Ectodermal cell (in vitro differentiated cells): ENCODE results near the gene ABCB6.

Experiments
- H3K27ac ChIP-seq: 2 replicates; pipeline ENCODE4 v1.7.0; 2013; ENCODE audit warnings: mild to moderate bottlenecking, low read depth, low read length; ENCODE audit not compliant: insufficient read depth, poor library complexity, severe bottlenecking
- H3K27me3 ChIP-seq: 2 replicates; pipeline ENCODE4 v1.7.0; 2013; ENCODE audit warnings: mild to moderate bottlenecking, low read length; ENCODE audit not compliant: insufficient read depth, control insufficient read depth, poor library complexity, severe bottlenecking
- H3K36me3 ChIP-seq: one replicate; pipeline ENCODE4 v1.7.0; 2013; ENCODE audit warnings: low read length; ENCODE audit not compliant: control insufficient read depth, insufficient read depth
- H3K4me1 ChIP-seq: one replicate; pipeline ENCODE4 v1.7.0; 2013; ENCODE audit warnings: low read length; ENCODE audit not compliant: control insufficient read depth, insufficient read depth
- H3K4me3 ChIP-seq: 2 replicates; pipeline ENCODE4 v1.7.0; 2013; ENCODE audit warnings: low read depth, low read length, control low read depth; ENCODE audit not compliant: insufficient read depth
- H3K9me3 ChIP-seq: 2 replicates; pipeline ENCODE4 v1.7.0; 2013; ENCODE audit warnings: mild to moderate bottlenecking, low read length, moderate library complexity; ENCODE audit not compliant: control insufficient read depth
- WGBS, 2 experiments: methylation state at CpG; one replicate each; pipeline ENCODE4 v1.1.7; 2013; ENCODE audit warnings: missing lambda C conversion rate in 2 of 2; 5-methylcytosine and 5-hydroxymethylcytosine counted together

Gene ABCB6

DNA sequence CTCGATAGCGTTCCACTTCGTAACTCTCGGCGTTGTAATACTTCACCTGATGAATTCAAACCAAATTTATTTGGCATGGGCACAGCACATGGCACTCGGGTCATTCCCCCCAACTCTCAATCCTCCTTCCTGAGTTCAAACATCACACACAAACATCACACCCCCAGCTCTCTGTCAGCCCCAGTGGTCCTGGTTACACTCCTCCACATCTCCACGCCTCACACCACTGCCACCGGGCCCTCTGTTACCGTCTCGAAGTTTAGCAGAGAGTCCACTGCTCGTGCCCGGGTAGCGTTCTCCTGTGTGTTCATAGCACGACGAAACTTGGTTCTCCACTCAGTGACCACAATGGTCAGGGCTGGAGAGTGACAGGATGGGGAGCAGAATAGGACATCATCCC lies 4.6 kb downstream of the ABCB6 start:
- Histone ChIP-seq H3K4me3 (no peak overlapping the region), H3K9me3 (no peaks in the 10 kb centered on the region), H3K36me3 (no peaks in the 10 kb centered on the region), H3K27me3 (no peaks in the 10 kb centered on the region), H3K27ac (no peak overlapping the region), H3K4me1 (no peaks in the 10 kb centered on the region)
- WGBS, 2 experiments, result 96 to 97% methylated on average over 15 of the region's 15 CpGs

DNA sequence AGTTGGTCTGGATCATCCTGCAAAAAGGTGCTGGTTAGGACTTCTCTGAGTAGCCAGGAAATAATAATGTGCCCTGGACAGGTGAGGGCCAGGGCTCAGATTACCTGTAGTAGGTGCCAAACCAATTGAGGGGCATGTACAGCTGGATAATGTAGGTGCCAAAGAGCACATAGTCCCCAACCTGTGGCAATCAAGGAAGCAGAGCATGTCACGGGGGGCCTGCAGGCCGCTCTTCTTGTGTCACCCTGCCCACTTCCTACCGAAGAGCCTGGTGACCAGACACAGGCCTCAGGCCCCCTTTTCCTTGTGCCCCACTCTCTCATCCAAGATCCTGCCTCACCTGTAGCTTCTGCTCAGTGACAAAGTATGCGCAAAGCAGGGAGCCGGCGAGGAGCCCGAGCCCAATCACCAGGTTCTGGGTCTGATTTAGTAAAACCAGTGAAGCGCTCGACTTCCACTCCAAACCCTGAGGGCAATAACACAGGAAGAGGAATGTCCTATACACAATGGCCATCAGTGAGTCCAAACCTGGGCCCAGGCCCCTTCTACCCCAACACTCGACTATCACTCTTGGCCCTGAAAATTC lies 5.2 kb downstream of the ABCB6 start:
- 94 to 96% methylated on average over 10 of the region's 10 CpGs for WGBS, 2 experiments
- Histone ChIP-seq H3K4me3 (no peak overlapping the region), H3K27me3 (no peaks in the 10 kb centered on the region), H3K9me3 (no peaks in the 10 kb centered on the region), H3K27ac (no peak overlapping the region), H3K36me3 (peaks cover 1% of the 10 kb centered on the region), H3K4me1 (no peaks in the 10 kb centered on the region)

DNA sequence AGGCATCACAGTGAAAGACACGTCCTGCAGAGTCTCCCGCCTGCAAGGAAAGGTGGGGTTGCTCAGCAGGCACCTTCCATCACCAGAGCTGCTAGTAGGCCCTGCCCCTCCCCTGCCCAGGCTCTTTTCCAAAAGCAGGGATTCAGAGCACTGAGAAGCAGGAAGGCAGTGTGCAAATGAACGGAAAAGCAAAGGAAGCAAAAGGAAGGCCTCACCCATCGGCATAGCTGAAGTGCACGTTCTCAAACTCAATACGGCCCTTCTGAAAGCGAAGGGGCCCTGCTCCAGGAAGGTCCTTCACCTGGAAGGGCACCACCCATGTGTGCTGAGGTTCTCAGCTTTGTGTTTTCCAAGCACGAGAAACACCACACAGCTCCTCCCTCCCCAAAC lies 5.7 kb downstream of the ABCB6 start:
- Histone ChIP-seq H3K9me3 (no peaks in the 10 kb centered on the region), H3K27me3 (no peaks in the 10 kb centered on the region), H3K4me1 (no peaks in the 10 kb centered on the region), H3K27ac (no peak overlapping the region), H3K4me3 (no peak overlapping the region), H3K36me3 (peaks cover 4% of the 10 kb centered on the region)
- 92 to 97% methylated on average over 8 of the region's 8 CpGs for WGBS, 2 experiments

DNA sequence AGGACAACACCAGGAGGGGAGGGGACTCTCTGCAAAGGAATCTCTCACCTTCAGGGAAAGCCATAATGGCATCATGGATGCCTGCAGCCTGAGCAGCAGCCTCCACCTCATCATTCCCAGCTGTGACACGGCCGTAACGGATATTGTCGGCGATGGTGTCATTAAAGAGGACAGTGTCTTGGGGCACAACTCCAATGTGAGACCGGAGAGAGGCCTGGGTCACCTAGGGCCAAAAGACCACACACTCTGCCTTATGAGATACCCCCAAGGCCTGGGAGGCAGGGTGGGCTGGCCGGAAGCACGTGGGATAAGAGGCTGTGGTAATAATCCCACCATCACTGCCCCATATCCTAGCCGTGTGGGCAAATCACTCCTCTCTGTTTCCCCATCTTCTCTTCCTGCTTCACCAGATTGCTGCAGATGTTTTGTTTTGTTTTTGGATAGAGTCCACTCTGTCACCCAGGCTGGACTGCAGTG lies 7.8 kb downstream of the ABCB6 start:
- Histone ChIP-seq H3K27me3 (no peaks in the 10 kb centered on the region), H3K9me3 (no peaks in the 10 kb centered on the region), H3K27ac (no peak overlapping the region), H3K4me1 (no peaks in the 10 kb centered on the region), H3K36me3 (peaks cover 4% of the 10 kb centered on the region), H3K4me3 (no peak overlapping the region)
- 95 to 96% methylated on average over 9 of the region's 9 CpGs for WGBS, 2 experiments

DNA sequence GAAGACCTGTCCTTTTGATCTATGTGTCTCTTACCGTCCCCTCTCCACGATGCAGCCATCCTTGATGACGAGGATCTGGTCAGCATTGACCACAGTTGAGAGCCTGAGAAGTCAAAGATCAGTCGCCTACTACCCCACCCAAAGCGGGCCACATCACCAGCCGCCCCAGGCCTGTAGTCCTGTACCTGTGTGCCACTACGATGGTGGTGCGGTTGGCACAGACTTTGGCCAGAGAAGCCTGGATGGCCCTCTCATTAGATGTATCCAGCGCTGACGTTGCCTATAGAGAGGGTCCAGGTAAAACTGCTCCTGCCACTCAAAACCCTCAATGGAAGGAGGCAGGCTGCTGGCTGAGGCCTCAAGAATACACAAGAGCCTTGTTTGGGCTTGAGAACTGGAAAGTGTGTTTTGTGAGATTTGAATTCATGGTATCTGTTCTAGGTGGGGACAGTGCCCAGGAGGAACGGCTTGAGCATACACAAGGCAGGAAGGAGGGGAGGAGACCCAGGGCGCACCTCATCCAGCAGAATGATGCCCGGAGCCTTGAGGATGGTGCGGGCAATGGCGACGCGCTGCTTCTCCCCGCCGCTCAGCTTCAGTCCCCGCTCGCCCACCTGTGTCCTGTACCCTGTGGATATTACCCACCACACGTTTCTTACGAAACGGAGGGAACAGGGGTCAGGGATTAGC lies 8.4 kb downstream of the ABCB6 start:
- peaks cover 4% of the 10 kb centered on the region for H3K36me3 ChIP-seq
- 94 to 95% methylated on average over 24 of the region's 24 CpGs for WGBS, 2 experiments
- H3K9me3 ChIP-seq, result no peaks in the 10 kb centered on the region
- no peaks in the 10 kb centered on the region for H3K27me3 ChIP-seq
- no peaks in the 10 kb centered on the region for H3K4me1 ChIP-seq
- H3K4me3 ChIP-seq, result no peak overlapping the region
- H3K27ac ChIP-seq, result no peak overlapping the region

DNA sequence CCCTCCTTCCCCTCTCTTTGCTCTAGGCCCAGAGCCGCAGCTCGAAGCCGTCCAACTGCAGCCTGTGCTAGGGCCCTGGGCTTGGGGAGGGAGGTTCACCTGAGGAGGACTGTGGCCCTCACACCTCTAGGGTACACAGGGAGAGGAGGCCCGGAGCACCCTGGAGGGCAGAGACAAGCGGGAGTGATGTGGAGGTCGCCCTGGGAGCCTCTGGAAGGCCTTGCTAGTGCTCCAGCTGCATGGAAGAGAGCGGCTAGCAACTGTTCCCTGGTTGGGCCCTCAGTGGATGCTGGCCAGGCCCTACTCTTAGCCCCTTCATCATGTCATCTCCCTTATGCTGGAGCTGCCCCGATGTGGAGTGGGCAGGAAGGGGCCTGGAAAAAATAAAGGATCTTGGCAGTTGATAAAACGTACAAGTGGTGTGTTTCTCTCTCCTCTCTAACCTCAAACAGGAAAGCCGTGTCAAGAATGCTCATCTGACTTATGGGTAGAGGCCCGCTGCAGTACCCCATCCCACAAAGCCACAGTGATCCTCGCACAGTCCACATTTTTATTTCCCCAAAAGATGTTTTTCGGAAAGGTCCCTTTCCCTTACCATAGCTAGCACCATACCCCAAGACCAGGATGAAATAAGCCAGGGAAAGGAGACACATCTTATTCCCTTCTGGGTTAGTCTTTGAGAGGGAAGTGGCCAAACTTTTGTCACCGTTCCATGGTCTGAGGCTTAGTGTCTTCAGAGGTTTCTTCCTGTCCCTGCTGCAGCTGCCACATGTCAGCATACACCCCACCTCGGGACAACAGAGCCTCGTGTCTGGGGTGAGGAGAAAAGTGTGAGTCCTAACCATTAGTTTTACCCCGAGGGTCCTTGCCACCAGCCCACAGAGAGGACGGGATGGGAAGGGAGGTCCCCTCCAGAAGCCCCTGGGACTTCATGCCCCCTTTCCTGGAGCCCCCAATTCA lies 9.2 kb downstream of the ABCB6 start:
- Histone ChIP-seq H3K9me3 (no peaks in the 10 kb centered on the region), H3K27me3 (no peaks in the 10 kb centered on the region), H3K4me3 (no peak overlapping the region), H3K27ac (no peak overlapping the region), H3K4me1 (no peaks in the 10 kb centered on the region), H3K36me3 (peaks cover 4% of the 10 kb centered on the region)
- WGBS, 2 experiments, result 91 to 95% methylated on average over 18 of the region's 18 CpGs

DNA sequence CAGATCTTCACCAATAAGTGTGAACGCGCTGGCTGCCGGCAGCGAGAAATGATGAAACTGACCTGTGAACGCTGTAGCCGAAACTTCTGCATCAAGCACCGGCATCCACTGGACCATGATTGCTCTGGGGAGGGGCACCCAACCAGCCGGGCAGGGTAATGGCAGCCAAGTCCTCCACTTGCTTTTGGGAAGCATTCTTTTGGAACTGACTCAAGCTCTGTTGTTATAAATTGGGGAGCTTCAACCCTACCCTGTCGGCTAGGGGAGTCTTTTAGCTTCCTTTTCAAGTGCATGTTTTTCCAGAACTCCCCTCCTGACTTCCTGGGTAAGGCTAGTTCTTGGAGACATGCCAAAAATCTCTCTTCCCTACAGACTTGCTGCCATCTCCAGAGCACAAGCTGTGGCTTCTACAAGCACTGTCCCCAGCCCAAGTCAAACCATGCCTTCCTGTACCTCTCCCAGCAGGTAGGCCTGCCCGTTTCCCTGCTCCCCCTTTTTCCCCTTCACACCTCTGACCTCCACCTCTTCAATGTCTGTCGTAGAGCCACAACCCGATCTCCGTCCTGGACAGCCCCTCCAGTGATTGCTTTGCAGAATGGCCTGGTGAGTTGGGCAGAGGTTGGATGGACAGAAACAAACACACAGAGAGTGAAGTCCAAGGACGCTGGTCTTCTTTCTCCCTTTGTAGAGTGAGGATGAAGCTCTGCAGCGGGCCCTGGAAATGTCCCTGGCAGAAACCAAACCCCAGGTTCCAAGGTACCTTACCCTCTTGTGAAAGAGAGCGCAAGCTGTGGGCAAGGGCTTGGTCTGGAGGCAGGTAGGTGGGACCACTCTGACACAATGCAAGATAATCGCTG lies 10.6 kb downstream of the ABCB6 start:
- Histone ChIP-seq H3K4me1 (no peaks in the 10 kb centered on the region), H3K9me3 (no peaks in the 10 kb centered on the region), H3K27me3 (no peaks in the 10 kb centered on the region), H3K4me3 (peak overlapping the region; percentile 67), H3K27ac (no peak overlapping the region), H3K36me3 (peaks cover 4% of the 10 kb centered on the region)
- WGBS, 2 experiments, result 93 to 94% methylated on average over 17 of the region's 17 CpGs

DNA sequence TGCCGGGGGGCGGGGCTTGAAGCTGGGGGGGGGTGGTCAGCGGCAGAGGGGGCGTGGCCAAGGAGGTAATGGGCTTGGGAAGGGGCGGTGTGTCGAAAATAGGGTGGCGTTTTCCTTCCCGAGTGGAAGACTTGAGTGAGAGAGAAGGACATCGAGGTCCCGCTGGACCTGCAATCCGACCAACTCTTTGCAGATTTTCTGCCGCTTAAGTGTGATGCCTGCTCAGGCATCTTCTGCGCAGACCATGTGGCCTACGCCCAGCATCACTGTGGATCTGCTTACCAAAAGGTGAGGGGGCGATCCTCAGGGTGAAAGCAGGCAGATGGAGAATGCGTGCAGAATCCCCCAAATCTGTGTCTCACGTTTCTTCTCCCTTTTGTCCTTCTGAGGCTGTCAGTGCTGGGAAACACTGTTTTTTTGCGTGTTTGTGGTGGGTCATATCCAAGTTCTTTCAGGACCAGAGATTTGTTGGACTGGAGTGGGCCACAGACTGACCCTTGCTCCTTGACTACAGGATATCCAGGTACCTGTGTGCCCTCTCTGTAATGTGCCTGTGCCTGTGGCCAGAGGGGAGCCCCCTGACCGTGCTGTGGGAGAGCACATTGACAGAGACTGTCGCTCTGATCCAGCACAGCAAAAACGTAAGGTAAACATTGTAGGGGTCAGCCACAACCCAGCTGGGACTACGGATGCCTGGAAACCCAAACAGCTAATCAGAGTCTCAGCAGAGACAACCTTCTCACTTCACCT lies 11.4 kb downstream of the ABCB6 start:
- H3K4me1 ChIP-seq, result no peaks in the 10 kb centered on the region
- no peaks in the 10 kb centered on the region for H3K9me3 ChIP-seq
- no peaks in the 10 kb centered on the region for H3K27me3 ChIP-seq
- H3K4me3 ChIP-seq, result peak overlapping the region; percentile 67
- 30% methylated on average over 22 of the region's 22 CpGs for WGBS, 2 experiments
- no peak overlapping the region for H3K27ac ChIP-seq
- peaks cover 4% of the 10 kb centered on the region for H3K36me3 ChIP-seq
